GM18505 (cell line): ENCODE results near the gene PIP4K2C.

Experiments used
- ATAC-seq: cut with Tn5 transposase; IDR thresholded peaks from one replicate; pipeline ENCODE4 v1.9.1; 2021; ENCODE audit not compliant: unreplicated experiment
- POLR2A ChIP-seq: IDR thresholded peaks from 4 replicates; pipeline ENCODE4 v1.6.1; 2011; ENCODE audit warnings: borderline replicate concordance; ENCODE audit not compliant: insufficient read depth, insufficient read length; ENCODE audit errors: extremely low read depth

Gene PIP4K2C

DNA sequence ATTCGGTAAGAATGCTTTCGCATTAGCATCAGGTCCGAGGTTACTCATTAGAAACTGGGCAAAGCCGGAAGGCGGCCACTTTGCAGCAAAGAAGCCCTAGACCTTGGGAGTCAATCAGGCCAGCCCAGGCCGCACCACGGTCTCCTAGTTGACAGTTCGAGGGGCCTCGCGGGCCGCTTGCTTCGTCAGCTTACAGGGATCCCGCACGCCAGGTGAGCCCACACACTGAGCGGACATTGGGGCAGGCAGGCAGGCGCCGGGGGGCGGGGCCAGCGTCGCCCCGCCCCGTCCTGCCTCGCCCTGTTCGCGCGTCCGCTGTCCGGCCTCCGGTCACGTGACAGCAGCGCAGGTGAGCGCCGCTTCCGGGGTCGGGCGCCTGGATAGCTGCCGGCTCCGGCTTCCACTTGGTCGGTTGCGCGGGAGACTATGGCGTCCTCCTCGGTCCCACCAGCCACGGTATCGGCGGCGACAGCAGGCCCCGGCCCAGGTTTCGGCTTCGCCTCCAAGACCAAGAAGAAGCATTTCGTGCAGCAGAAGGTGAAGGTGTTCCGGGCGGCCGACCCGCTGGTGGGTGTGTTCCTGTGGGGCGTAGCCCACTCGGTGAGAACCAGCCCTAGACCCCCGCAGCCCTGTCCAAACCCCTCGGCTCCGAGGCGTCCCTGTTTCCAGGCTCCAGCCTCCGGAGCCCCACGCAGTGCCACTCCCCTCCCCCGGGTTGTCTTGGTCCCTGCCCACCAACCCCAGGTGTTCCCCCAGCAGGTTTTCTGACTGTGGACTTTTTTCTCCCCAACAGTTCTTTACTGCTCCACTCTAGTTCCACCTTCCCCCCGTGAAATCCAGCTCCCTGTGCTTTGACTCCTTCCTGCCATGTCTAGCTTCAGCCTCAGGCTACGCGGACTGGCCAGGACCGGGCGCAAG lies at the start of gene PIP4K2C:
PIP4K2C (plus strand) TSS at position 329 of the 918 bp plus-strand sequence; CDS start at position 427, 98 bp downstream.
- ATAC-seq: peak; percentile 91
- peak; percentile 87 for TF ChIP-seq POLR2A

GRCh38 chr12:57541717-57542116 lies 49.3 kb upstream of the PIP4K2C start:
- no peak for TF ChIP-seq POLR2A
- ATAC-seq: no peak

- no peak for ATAC-seq
- no peak for TF ChIP-seq POLR2A
These were observed 47.4 kb upstream of the PIP4K2C start for GRCh38 chr12:57543581-57543980.

- TF ChIP-seq POLR2A: no peak
- ATAC-seq: no peak
These were observed 45.1 kb upstream of the PIP4K2C start for GRCh38 chr12:57545809-57546437.

- ATAC-seq: peak; percentile 98
- TF ChIP-seq POLR2A: peak; percentile 62
These were observed 44.3 kb upstream of the PIP4K2C start, which contains the start of gene DCTN2 for GRCh38 chr12:57546438-57547287. DCTN2 (minus strand) TSS chr12:57547192; CDS start chr12:57547063, 129 bp downstream.

GRCh38 chr12:57547288-57548012 lies 43.5 kb upstream of the PIP4K2C start:
- no peak for ATAC-seq
- no peak for TF ChIP-seq POLR2A

DNA sequence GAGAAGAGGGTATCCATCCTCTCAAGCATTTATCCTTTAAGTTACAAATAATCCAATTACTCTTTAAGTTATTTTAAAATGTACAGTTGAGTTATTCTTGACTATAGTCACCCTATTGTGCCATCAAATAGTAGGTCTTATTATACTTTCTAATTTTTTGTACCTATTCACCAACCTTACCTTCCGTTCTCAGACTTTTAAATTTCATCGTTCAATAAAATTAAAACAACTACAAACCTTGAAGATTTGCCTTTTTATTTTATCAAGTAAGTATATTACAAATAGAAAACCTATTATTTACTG lies 43.0 kb upstream of the PIP4K2C start:
- no peak for TF ChIP-seq POLR2A
- no peak for ATAC-seq

GRCh38 chr12:57548488-57548887 lies 42.5 kb upstream of the PIP4K2C start:
- no peak for ATAC-seq
- TF ChIP-seq POLR2A: no peak

GRCh38 chr12:57549203-57549908 lies 41.6 kb upstream of the PIP4K2C start:
- ATAC-seq: no peak
- TF ChIP-seq POLR2A: no peak

DNA sequence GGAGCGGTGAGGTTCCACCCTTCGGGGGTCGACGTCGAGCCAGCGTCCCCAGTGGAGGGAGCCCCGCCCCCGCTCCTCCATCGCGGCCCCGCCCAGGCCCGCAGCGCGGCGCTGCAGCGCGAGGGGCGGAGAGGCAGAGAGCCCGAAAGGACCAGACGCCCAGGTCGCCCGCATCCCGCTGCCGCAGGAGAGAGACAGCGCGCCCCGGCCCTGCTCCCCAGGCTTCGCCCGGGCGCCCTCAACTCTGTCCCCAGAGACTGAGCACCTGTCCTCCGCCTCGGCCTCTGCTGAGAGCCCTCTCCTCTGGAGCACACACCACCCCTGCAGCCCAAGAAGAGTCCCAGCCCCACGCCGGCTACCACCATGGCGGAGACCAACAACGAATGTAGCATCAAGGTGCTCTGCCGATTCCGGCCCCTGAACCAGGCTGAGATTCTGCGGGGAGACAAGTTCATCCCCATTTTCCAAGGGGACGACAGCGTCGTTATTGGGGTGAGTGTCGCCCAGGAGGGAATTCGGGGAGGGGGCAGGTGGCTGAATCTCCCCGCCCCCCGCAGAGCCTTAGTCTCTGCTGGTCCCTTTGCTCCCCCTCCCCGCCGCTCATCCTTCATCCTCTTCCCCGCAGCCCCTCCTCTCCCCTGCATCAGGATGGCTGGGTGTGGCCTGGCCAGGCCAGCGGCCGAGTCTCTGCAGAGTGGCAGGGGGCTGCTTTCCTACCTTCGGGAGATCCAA lies 40.9 kb upstream of the PIP4K2C start, which contains the start of gene KIF5A:
KIF5A (plus strand) TSS at position 136 of the 732 bp plus-strand sequence; CDS start at position 364, 228 bp downstream.
- TF ChIP-seq POLR2A: no peak
- ATAC-seq: no peak
